RWPE1 (cell line): ENCODE results near the gene CRYBB2.
"Not testable (repeated sequence)": the region's sequence is repeated elsewhere in the genome, so short reads cannot be mapped to it uniquely, and the experiment has no call there.

Source experiments
- CTCF ChIA-PET: fragments of 350-600 bp; sonication (Branson Sonifier 250); formaldehyde crosslinking; extraction: SDS; loops from one replicate; lab custom pipeline; 2021; lab: Yijun Ruan, JAX
- POLR2A ChIA-PET: fragments of 400-600 bp; formaldehyde crosslinking; extraction: SDS; loops from one replicate; lab custom pipeline; 2020; ENCODE audit warnings: antibody characterized with exemption; ENCODE audit not compliant: low non-redundant PET; lab: Yijun Ruan, JAX
- DNase-seq: peaks from one replicate; pipeline ENCODE4 v3.0.0; 2012; ENCODE audit warnings: low spot score
- H3K27ac ChIP-seq: fragments of 450-650 bp; 2 replicates; pipeline ENCODE4 v1.5.1; 2017
- CTCF ChIP-seq: fragments of 450-650 bp; conservative IDR thresholded peaks from 2 replicates; pipeline ENCODE4 v1.5.1; 2017; ENCODE audit warnings: low read depth, mild to moderate bottlenecking

CRYBB2 gene

GRCh38 chr22:25176799-25177198 is 42.6 kb upstream of the CRYBB2 start:
- POLR2A ChIA-PET, result no interaction called here
- no peak for DNase-seq
- TF ChIP-seq CTCF, result no peak
- H3K27ac ChIP-seq, result peak overlapping the region; percentile 92
- CTCF ChIA-PET, result interaction anchor here (1.4 kb wide), 1 partner anchor 65 kb away, joined by 5 read pairs; no protein-coding TSS in a partner anchor

DNA sequence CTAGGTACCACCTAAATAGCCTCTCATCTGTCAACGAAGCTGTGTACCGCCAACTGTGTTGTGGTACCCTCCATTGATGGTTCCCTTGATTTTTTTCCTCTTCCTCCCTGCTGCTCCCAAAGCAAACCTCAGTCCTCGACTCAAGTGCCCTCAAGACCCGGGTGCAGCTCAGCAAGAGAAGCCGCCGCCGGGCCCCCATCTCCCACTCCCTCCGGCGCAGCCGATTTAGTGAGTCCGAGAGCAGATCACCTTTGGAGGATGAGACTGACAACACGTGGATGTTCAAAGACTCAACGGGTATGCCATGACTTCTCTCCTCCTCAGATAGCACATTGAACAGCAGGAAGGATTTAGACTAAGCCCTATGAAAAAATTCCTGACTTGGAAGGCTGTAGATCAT is 42.2 kb upstream of the CRYBB2 start:
- POLR2A ChIA-PET, result no interaction called here
- peak overlapping the region; percentile 92 for H3K27ac ChIP-seq
- no peak for DNase-seq
- TF ChIP-seq CTCF, result no peak
- CTCF ChIA-PET, result interaction anchor here (1.4 kb wide), 1 partner anchor 66 kb away, joined by 5 read pairs; no protein-coding TSS in a partner anchor

DNA sequence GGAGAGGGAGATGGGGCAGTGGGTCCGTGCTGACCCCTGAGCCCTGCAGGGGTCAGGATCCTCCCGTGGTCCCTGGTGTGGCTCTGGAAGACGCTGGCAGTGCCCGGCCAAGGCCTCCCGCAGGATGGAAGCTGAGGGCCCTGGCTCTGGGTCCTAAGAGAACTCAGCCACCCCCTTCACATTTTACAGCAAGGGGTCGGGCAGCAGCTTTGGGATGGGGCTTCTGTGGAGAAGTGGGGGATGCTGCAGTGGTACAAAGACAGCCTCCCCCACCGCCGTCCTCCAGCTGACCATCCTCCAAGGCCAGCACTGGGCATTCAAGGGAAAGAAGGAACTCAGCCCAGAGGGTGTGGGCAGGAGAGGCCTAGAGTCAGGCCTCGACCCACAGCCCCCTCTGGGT is 41.5 kb upstream of the CRYBB2 start:
- no peak for TF ChIP-seq CTCF
- ChIA-PET POLR2A (no interaction called here), CTCF (no interaction called here)
- peak overlapping the region; percentile 92 for H3K27ac ChIP-seq
- no peak for DNase-seq

DNA sequence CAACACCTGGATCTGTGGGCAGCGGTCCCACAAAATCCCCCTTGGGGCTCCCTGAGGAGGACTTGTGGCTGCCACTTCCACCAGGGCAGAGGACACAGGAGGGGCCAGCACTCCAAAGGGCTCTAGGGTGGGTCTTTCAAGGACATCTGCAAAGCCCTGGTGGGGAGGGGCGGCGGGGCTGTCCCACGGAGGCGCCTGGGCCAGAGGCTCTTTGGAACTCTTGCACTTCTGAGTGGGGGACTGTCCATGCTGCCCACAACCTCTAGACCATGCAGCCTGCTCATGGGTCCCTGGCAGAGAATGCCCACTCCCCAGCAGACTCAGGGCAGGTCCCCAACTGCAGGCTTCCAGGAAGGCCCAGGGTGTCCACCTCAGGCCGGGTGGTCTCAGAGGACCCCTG is 41.1 kb upstream of the CRYBB2 start:
- DNase-seq, CTCF ChIA-PET, POLR2A ChIA-PET: not testable (repeated sequence)
- peak overlapping the region; percentile 92 for H3K27ac ChIP-seq

GRCh38 chr22:25178869-25179631 is 40.4 kb upstream of the CRYBB2 start:
- POLR2A ChIA-PET, DNase-seq, CTCF ChIA-PET: not testable (repeated sequence)
- peak overlapping the region; percentile 92; the same call in 1 of the 2 replicates for H3K27ac ChIP-seq

DNA sequence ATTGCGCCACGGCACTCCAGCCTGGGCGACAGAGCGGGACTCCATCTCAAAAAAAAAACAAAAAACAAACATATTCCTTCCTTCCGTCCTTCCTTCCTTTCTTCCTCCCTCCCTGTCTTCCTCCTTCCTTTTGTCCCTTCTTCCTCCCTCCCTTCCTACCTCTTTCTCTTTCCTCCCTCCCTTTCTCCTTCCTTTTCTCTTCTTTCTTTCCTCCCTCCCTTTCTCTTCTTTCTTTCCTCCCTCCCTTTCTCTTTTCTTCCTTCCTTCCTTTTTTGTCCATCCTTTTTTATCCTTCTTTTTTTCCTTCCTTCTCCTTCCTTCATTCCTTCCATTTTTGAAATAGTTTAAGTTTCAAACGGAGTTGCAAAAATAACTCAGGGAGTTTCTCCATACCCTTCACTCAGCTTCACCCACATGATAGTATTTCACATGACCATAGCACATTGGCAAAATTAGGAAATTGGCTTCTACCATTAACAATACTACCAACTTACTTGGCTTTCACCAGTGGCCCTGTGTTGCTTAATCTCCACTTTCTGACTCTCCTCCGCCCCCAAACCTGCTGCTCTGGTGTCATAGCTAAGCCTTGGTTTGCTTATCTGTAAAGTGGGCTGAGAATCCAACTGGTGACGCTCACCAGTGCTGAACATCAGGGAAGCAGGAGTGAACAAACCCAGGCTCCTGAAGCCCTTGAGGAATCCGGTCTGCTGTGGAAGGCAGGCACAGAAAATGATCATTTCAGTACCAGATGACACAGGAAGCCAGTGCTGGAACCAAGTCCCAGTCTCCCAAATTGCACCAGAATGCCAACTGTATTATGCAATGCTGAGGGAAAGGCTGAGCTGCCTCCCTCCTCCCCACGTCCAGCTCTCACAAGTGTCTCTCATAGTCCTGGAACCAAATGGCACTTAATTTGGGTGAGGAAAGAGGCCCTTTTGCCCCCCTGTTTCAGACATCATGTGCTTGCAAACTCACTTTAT is 37.0 kb upstream of the CRYBB2 start:
- POLR2A ChIA-PET, result no interaction called here
- CTCF ChIA-PET, result interaction anchor here (0.6 kb wide), 1 partner anchor 163 kb away, joined by 3 read pairs; no protein-coding TSS in a partner anchor
- DNase-seq, result no peak
- no peak for TF ChIP-seq CTCF
- peak overlapping the region; percentile 49 for H3K27ac ChIP-seq

GRCh38 chr22:25183949-25184619 is 35.4 kb upstream of the CRYBB2 start:
- POLR2A ChIA-PET, result no interaction called here

More at GRCh38 chr22:25183949-25184619, 35.4 kb upstream of the CRYBB2 start:
- no peak for DNase-seq
- CTCF ChIA-PET, result no interaction called here
- no peak for TF ChIP-seq CTCF
- peak overlapping the region; percentile 22; the same call in 1 of the 2 replicates for H3K27ac ChIP-seq
